Lower leg skin (tissue), 4 donors: Measurements from ENCODE around the gene INF2. TPM values are rescaled to one million over a fixed set of nuclear protein-coding genes. Genes with fewer than 3 reads are reported as not detected.

Source experiments
- DNase-seq, 2 donors: peaks; one replicate each; pipeline ENCODE4 v3.0.0-alpha.2; 2019; ENCODE audit warnings: low spot score in 2 of 2
- H3K4me3 ChIP-seq: fragments of 200-600 bp; sonication (generic); 2 replicates; pipeline ENCODE4 v1.5.1; 2017; ENCODE audit warnings: mild to moderate bottlenecking, low read depth; ENCODE audit not compliant: poor library complexity, severe bottlenecking
- POLR2A ChIP-seq, 2 donors: fragments of 450-650 bp; IDR thresholded peaks; one replicate each; pipeline ENCODE4 v1.6.1; 2016 to 2017; ENCODE audit warnings: antibody characterized with exemption in 2 of 2, mild to moderate bottlenecking in 1 of 2, moderate library complexity in 1 of 2
- WGBS, 2 donors: methylation state at CpG; one replicate each; pipeline ENCODE4 v1.1.5; 2018; 5-methylcytosine and 5-hydroxymethylcytosine counted together
- intact Hi-C: fragments of 100-400 bp; cut with DNase I; formaldehyde crosslinking; loops from one replicate; pipeline ENCODE4 v1.15.0; 2023; ENCODE audit warnings: low total_unique reads
- total RNA-seq, 4 donors: library from RNA; depleted of rRNA; stranded (reverse); fragments of >200 nt; gene quantifications; one replicate each; pipeline ENCODE4 v1.1.0, GENCODE V29; 2016
- TF ChIP-seq, protein P1 (sequence below), 3 donors: fragments of 450-650 bp; IDR thresholded peaks; one replicate each; pipeline ENCODE4 v1.5.1; 2016; ENCODE audit warnings: antibody characterized with exemption in 3 of 3, mild to moderate bottlenecking in 3 of 3, moderate library complexity in 2 of 3

Gene INF2
- 100 to 1,000 TPM in 1 of 4 donors, 10 to 100 TPM in 3; 63.8 to 121 (median 83.9) TPM for total RNA-seq

GRCh38 chr14:104689109-104689880 is at the start of gene INF2:
Gene INF2, plus strand, starts transcription at chr14:104689618. Its CDS starts 11,748 bp downstream, at chr14:104701366.
- WGBS, 2 donors = 1% methylated on average over 22 to 28 of the region's 76 CpGs
- intact Hi-C loops = no loop called here
- peak within 1 kb of the TSS; percentile 84 for H3K4me3 ChIP-seq
- TF ChIP-seq, protein P1, sequence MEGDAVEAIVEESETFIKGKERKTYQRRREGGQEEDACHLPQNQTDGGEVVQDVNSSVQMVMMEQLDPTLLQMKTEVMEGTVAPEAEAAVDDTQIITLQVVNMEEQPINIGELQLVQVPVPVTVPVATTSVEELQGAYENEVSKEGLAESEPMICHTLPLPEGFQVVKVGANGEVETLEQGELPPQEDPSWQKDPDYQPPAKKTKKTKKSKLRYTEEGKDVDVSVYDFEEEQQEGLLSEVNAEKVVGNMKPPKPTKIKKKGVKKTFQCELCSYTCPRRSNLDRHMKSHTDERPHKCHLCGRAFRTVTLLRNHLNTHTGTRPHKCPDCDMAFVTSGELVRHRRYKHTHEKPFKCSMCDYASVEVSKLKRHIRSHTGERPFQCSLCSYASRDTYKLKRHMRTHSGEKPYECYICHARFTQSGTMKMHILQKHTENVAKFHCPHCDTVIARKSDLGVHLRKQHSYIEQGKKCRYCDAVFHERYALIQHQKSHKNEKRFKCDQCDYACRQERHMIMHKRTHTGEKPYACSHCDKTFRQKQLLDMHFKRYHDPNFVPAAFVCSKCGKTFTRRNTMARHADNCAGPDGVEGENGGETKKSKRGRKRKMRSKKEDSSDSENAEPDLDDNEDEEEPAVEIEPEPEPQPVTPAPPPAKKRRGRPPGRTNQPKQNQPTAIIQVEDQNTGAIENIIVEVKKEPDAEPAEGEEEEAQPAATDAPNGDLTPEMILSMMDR (IDR thresholded peaks at IDR 0.05) = no peak
- no peak for TF ChIP-seq POLR2A (IDR thresholded peaks at IDR 0.05)
- DNase-seq = no peak

DNA sequence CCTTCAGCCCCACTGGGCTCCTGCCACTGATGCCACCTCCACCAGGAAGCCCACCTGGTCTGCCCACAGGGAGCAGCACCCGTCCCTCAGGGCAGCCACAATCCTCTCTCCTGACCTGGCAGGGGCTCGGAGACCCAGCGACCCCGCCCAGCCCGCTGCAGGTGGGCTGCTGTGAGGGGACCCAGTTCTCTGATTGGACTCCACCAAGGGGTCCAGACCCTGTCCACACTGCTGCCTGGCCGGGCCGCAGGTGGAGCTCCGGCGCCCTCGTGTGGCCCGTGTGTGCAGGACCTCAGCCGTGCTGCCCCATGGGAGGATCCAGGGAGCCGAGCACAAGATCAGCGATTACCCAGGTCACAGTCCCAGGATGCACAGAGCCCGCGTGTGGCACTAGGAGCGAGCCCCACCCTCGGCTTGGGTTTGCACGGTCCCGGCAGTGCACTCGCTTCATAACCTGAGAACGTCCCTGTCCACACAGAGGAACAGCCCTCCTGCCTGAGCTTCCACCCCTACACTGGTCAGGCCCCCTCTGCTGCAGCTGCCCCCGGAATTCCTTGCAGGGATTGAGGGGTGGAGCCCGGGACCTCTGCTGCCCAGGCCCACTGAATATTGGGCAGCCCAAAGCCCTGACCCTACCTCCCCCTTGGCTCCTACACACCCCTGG is 49.4 kb upstream of the INF2 start:
- intact Hi-C loops = loop anchor here (10.0 kb wide), 2 partner anchors 505 to 555 kb away; partner anchors contain the start of genes ASPG and KIF26A
- DNase-seq = peak in 1 of 2 donors; percentile 40
- WGBS, 2 donors = 6 to 11% methylated on average over 13 to 24 of the region's 24 CpGs

GRCh38 chr14:104640681-104641080 is 48.7 kb upstream of the INF2 start:
- no peak overlapping the region for H3K4me3 ChIP-seq
- no peak for DNase-seq
- WGBS, 2 donors = 73 to 79% methylated on average over 10 of the region's 10 CpGs
- intact Hi-C loops = loop anchor here (10.0 kb wide), 1 partner anchor 556 kb away; the partner anchor contains the start of gene ASPG
- TF ChIP-seq, protein P1 (IDR thresholded peaks at IDR 0.05) = no peak
- no peak for TF ChIP-seq POLR2A (IDR thresholded peaks at IDR 0.05)

More for the DNA sequence above, 49.4 kb upstream of the INF2 start:
- no peak overlapping the region for H3K4me3 ChIP-seq
- TF ChIP-seq, protein P1 (IDR thresholded peaks at IDR 0.05) = no peak
- TF ChIP-seq POLR2A (IDR thresholded peaks at IDR 0.05) = no peak

- WGBS, 2 donors = 79 to 89% methylated on average over 18 to 23 of the region's 23 CpGs
Measured at GRCh38 chr14:104641753-104642539, 47.5 kb upstream of the INF2 start.

DNA sequence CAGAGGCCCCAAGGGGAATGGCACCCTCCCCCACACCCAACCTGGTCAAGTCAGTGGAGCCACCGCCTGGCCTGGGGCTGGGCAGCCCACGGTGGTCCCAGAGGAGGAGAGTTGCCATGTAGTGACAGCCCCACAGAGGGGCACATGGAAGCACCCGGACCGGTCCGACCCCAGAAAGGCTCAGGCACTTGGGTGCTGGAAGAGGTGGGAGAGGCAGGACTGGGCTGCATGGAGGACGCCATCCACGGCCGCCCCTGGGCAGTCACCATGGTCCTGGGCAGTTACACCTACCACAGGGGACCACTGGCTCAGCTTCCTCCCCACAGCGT is 46.9 kb upstream of the INF2 start:
- WGBS, 2 donors = 88 to 97% methylated on average over 9 of the region's 9 CpGs
- intact Hi-C loops = loop anchor here (10.0 kb wide), 1 partner anchor 558 kb away; the partner anchor contains the start of gene ASPG
- no peak for DNase-seq
- H3K4me3 ChIP-seq = no peak overlapping the region
- TF ChIP-seq, protein P1 (IDR thresholded peaks at IDR 0.05) = no peak
- TF ChIP-seq POLR2A (IDR thresholded peaks at IDR 0.05) = no peak

More at GRCh38 chr14:104641753-104642539, 47.5 kb upstream of the INF2 start:
- intact Hi-C loops = loop anchor here (10.0 kb wide), 1 partner anchor 557 kb away; the partner anchor contains the start of gene ASPG
- DNase-seq = no peak
- TF ChIP-seq POLR2A (IDR thresholded peaks at IDR 0.05) = no peak
- no peak overlapping the region for H3K4me3 ChIP-seq
